Stimulated activated CD8-positive, alpha-beta memory T cell treated with anti-CD3 and anti-CD28 coated beads, Interleukin-12 subunit alpha, Interleukin-12 subunit beta, amount 100 ng/mL, for 1 hour (primary cell): ENCODE results near the gene DHX36.

Experiments
- DNase-seq: peaks from one replicate; pipeline ENCODE4 v3.0.0-alpha.2; 2020; ENCODE audit warnings: low read depth

DHX36 gene

DNA sequence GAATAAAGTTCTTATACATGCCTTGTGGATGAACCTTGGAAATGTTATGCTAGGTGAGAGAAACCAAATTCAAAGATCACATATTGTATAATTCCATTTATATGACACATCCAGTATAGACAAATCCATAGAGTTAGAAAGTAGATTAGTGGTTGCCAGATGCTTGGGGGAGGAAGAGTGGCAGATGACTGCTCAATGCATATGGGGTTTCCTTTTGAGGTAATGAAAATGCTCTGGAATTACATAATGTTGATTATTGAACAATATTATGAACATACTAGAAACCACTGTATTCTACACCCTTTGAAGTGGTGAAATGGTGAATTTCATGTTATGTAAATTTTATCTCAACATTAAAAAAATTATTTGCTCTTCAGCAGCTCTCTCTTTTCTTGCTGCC is 100.8 kb downstream of the DHX36 start:
- DNase-seq = no peak
